Measurements from ENCODE around the gene PLA2G2F.

Gene PLA2G2F

DNA sequence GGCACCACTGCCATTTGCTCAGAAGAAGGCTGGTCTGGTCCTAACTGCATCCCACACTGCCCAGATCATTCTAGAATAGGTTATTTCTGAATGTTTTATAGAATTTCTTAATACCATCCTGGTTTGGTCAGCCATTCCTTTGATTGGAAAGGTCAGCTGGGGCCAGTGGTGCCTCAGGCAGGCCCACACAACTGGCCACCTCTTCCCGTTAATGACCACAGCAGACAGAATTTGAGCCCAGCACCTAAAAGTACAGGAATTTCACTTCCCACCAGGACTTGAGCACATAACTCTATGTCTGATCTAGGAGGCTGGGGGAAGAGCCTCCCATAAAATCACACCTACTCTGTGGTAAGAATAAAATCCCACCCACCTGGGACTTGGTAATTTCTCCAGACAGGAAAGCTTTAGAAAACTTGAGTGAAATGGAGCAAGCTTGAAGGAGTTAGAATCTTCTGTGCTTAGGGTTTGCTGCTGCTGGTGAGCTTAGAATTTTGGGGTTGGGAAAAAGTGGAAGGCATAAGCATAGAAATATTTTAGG lies 53.8 kb downstream of the PLA2G2F start:
- FAIRE-seq = no peak

- FAIRE-seq = no peak
Measured at GRCh38 chr1:20194224-20194623, 55.1 kb downstream of the PLA2G2F start.

DNA sequence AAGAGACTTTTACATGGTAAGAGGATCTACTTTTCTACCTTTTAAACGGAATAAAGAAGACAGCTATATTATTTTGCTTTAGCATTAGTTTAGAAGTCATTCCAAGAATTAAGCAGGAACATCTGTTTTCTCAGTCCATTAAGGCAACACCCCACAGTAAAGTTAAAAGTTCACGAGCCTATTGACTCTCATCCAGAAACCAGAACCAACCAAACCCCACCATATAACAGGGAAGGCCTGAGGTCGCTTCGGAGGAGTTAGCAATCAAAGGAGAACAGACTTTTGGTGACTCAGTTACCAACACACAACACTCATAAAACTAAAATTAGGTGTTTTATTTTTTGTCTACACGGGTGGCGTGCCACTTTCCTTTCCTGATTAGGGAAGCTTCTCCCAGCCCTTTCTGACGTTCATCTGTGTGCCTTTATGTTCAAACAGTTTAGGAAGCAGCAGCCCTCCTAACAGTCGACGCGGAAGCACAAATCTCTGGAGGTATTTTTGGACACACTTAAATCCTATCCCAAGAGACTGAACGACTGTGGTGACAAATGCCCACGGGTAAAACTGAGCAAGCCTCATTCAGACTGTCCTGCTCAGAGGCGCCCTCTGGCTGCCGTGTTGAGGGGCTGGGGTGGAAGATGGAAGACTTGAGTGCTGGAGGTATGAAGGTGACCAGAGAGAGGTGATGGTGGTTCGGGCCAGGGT lies 55.8 kb downstream of the PLA2G2F start:
- no peak for FAIRE-seq

DNA sequence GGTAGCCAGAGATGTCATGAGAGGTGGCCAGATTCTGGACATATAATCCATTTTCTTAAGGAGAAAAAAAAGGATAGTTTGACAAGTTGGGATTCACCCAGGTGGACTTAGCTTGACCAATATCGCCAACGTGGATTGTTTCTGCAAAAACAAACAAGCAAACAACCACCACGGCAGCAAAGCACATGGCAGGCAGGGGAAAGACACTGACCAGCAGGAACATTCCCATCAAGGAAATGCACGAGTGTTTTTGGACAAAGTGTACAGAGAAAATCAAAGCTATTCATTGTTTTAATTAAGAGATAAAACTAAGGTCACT lies 56.3 kb downstream of the PLA2G2F start:
- FAIRE-seq = no peak

DNA sequence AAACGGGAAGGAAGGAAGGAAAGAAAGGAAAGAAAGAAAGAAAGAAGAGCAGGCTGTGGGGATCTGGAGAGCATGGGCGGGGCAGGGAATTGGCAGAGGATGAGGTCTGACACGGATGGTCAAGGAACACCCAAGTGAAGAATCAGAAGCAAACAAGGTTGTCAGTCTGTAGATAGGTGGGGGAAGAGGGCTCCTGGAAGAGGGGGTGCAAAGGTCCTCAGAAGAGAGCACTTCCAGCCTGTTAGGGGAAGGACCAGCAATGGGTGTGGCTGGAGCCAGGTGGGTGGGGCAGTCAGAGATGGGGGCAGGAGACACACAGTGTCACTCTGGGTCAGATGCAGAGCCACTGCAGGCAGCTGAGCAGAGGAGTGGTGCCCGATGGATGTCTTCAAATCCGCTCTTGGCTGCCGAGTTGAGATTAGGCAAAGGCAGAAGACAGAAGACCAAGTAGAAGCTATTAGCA lies 58.2 kb downstream of the PLA2G2F start:
- no peak for FAIRE-seq

GRCh38 chr1:20198296-20198695 lies 59.2 kb downstream of the PLA2G2F start:
- no peak for FAIRE-seq

- FAIRE-seq = no peak
Measured at GRCh38 chr1:20198918-20199317, 59.8 kb downstream of the PLA2G2F start.

DNA sequence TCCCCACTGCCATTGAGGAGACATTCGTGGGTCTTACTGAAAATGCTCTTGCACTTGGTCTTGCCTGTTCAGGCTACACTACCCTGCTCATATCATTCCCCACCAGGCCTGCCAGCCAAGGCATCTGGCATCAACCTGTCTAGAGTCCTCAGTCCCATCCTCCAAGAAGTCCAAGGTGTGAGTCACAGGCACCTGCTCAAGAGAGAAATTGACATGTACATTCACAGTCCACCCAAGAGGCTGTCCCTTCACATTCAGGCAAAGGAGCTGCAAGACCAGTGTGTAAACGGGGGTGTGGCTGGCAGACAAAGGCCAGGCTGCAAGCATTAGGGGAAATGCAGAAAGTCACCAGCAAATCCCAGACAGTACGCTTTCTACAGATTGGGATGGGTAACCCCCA lies 60.3 kb downstream of the PLA2G2F start:
- FAIRE-seq = no peak

DNA sequence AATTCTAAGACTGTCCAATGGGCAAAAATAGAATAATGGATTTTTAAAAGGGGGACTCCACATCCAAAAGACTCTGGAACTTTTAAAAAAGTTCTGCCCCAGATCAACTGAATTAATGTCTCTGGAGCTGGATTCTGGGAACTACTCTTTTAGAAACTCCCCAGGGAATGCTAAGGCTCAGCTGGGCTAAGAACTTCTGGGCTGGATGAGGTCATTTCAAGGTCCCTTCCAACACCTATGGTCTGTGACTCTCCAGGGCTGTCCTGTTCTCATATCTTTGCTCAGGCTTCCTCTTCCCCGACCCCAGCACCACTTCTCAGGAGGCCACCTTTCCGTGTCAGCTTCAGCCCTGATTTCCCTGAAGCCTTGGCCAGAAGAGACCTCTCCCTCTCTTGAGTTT lies 60.7 kb downstream of the PLA2G2F start:
- no peak for FAIRE-seq

Data from G401.6 (cell line).